ENCODE measurements around the gene GJA5.
A peak's percentile ranks its signal among the peaks of the same experiment; 100 is the strongest.

GJA5 gene

GRCh38 chr1:147723691-147724323 lies 36.6 kb downstream of the GJA5 start:
- DNase-seq: no peak

- DNase-seq: no peak
These were observed 38.3 kb downstream of the GJA5 start for GRCh38 chr1:147722124-147722523.

- DNase-seq: no peak
These were observed 38.7 kb downstream of the GJA5 start for GRCh38 chr1:147721716-147722115.

- no peak for DNase-seq
These were observed 39.8 kb downstream of the GJA5 start for GRCh38 chr1:147720557-147720956.

GRCh38 chr1:147719711-147720225 lies 40.6 kb downstream of the GJA5 start:
- DNase-seq: no peak

GRCh38 chr1:147719029-147719698 lies 41.2 kb downstream of the GJA5 start:
- DNase-seq: no peak

DNA sequence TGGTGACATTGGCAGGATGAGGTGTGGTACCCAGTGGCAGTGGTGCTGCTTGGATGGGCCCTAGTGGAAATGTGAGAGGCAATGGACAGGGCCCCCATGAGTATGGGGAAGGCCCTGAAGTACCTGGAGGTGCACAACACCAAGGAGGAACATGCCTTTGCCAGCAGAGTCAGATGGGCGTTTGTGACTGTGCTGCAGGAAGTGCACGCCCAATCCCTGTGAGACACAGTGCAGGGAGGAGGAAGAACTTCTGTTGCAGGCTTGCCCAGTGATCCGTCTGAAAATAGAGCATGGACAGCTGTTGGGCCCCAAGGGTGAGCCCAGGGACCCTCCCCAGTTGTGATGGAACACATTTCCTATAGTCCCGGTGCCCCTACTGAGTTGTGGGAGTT lies 42.7 kb downstream of the GJA5 start:
- no peak for DNase-seq

DNA sequence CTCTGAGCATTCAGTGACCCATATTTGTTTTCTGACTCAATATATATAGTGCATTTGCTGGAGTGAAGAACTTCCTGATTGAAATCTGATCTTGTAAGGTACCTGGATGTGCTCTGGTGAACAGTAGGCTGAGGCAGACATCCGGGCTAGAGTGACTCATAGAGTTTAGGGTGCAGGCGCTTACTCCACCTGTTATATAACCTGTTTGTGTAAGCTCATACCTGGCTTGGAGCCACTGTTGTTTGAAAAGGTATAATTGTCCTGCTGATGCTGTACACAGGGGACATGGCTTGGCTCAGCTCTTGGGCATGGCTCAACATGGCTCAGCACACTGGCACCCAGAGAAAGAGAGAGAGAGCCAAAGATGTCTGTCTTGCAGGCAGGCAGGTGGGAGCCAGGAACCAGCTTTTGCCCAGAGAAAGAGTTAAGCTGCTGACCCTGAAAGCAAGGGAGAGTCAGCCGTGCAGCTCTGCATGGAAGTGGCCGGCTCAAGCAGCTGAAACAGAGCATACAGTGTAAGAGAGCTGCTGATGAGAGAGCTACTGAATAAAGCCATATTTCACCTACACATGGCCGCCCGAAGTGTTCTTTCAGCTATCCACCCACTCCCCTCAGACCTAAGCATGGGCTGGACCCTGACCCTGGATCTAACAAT lies 43.2 kb downstream of the GJA5 start:
- peak; percentile 79 for DNase-seq

DNA sequence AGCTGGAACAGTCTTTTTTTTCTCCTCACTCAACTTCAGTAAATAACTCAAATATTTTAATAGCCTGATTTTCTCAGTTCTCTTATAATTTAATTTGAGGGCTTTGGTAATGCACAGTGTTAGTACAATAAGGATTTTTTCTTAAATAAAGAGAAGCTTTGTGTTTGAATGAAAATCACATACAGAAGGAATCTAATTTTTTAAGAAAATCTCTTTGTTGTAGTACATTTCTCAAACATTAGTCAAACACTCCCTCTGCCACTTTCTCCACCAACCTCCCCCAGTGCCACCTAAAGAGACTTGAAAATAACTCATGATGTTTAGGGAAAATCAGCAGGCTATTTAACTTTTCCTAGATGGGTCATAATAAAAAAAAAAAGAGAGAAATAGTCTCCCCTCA lies 47.8 kb downstream of the GJA5 start:
- DNase-seq: no peak

All from NCI-H1105 treated with DMSO at 0.1 percent for 48 hours (cell line).